ENCODE measurements around the gene CHCHD6.

The CHCHD6 gene

GRCh38 chr3:127001486-127002194, 297.6 kb downstream of the CHCHD6 start:
- Histone ChIP-seq H3K4me2 (ENCODE audit: low read depth, low read length, poor library complexity, severe bottlenecking) (no peak overlapping the region), H3K9me2 (replicated peaks; ENCODE audit: insufficient read depth, low read length) (no peaks in the 10 kb centered on the region), H3K9ac (ENCODE audit: low read length) (no peak overlapping the region), H3K27me3 (ENCODE audit: low read length) (no peaks in the 10 kb centered on the region), H3K79me2 (ENCODE audit: insufficient read depth, low read length) (no peaks in the 10 kb centered on the region), H4K20me1 (ENCODE audit: low read depth, low read length) (no peaks in the 10 kb centered on the region), H3K36me3 (ENCODE audit: low read length) (no peaks in the 10 kb centered on the region), H2AFZ (ENCODE audit: low read depth, low read length, severe bottlenecking) (no peak overlapping the region), H3K27ac (ENCODE audit: low read depth, low read length) (no peak overlapping the region), H3F3A (ENCODE audit: insufficient read depth) (no peaks in the 10 kb centered on the region), H3K9me3 (ENCODE audit: insufficient read depth, low read length) (no peaks in the 10 kb centered on the region), H3K4me3 (ENCODE audit: insufficient read depth, low read length, poor library complexity, severe bottlenecking) (no peak overlapping the region)
- TF ChIP-seq, protein P1, sequence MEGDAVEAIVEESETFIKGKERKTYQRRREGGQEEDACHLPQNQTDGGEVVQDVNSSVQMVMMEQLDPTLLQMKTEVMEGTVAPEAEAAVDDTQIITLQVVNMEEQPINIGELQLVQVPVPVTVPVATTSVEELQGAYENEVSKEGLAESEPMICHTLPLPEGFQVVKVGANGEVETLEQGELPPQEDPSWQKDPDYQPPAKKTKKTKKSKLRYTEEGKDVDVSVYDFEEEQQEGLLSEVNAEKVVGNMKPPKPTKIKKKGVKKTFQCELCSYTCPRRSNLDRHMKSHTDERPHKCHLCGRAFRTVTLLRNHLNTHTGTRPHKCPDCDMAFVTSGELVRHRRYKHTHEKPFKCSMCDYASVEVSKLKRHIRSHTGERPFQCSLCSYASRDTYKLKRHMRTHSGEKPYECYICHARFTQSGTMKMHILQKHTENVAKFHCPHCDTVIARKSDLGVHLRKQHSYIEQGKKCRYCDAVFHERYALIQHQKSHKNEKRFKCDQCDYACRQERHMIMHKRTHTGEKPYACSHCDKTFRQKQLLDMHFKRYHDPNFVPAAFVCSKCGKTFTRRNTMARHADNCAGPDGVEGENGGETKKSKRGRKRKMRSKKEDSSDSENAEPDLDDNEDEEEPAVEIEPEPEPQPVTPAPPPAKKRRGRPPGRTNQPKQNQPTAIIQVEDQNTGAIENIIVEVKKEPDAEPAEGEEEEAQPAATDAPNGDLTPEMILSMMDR (IDR thresholded peaks at IDR 0.05; ENCODE audit: insufficient read depth, low read length, poor library complexity, severe bottlenecking) = no peak
- no peak for TF ChIP-seq EZH2phosphoT487 (conservative IDR thresholded peaks at IDR 0.05; ENCODE audit: low read length)

GRCh38 chr3:127002195-127003174, 298.4 kb downstream of the CHCHD6 start:
- H3K4me2 ChIP-seq (ENCODE audit: low read depth, low read length, poor library complexity, severe bottlenecking) = no peak overlapping the region

DNA sequence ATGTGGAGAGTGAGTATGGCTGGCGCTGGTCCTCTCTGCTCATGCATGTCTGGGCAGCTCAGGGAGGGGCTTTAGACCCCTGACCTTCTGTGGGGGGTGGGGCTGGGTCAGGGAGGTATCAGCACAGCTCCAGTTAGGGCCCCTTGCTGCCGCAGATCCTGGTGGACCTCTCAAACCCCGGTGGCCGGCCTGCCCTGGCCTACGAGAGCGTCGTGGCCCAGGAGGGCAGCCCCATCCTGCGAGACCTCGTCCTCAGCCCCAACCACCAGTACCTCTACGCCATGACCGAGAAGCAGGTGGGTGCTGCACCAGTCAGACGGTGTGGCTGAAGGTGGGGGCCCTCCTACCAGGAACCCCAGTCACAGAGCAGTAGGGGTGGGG, 299.1 kb downstream of the CHCHD6 start:
- Histone ChIP-seq H2AFZ (ENCODE audit: low read depth, low read length, severe bottlenecking) (no peak overlapping the region), H3K4me2 (ENCODE audit: low read depth, low read length, poor library complexity, severe bottlenecking) (no peak overlapping the region), H3F3A (ENCODE audit: insufficient read depth) (no peaks in the 10 kb centered on the region), H3K4me3 (ENCODE audit: insufficient read depth, low read length, poor library complexity, severe bottlenecking) (no peak overlapping the region), H3K36me3 (ENCODE audit: low read length) (no peaks in the 10 kb centered on the region), H3K9me3 (ENCODE audit: insufficient read depth, low read length) (no peaks in the 10 kb centered on the region), H3K27me3 (ENCODE audit: low read length) (no peaks in the 10 kb centered on the region), H4K20me1 (ENCODE audit: low read depth, low read length) (no peaks in the 10 kb centered on the region), H3K9me2 (replicated peaks; ENCODE audit: insufficient read depth, low read length) (no peaks in the 10 kb centered on the region), H3K9ac (ENCODE audit: low read length) (no peak overlapping the region), H3K27ac (ENCODE audit: low read depth, low read length) (no peak overlapping the region), H3K79me2 (ENCODE audit: insufficient read depth, low read length) (no peaks in the 10 kb centered on the region)
- no peak for TF ChIP-seq EZH2phosphoT487 (conservative IDR thresholded peaks at IDR 0.05; ENCODE audit: low read length)
- TF ChIP-seq, protein P1 (IDR thresholded peaks at IDR 0.05; ENCODE audit: insufficient read depth, low read length, poor library complexity, severe bottlenecking) = no peak

More at GRCh38 chr3:127002195-127003174, 298.4 kb downstream of the CHCHD6 start:
- no peaks in the 10 kb centered on the region for H3K27me3 ChIP-seq (ENCODE audit: low read length)
- H3K9me3 ChIP-seq (ENCODE audit: insufficient read depth, low read length) = no peaks in the 10 kb centered on the region
- no peak overlapping the region for H2AFZ ChIP-seq (ENCODE audit: low read depth, low read length, severe bottlenecking)
- no peaks in the 10 kb centered on the region for H3K79me2 ChIP-seq (ENCODE audit: insufficient read depth, low read length)
- H3K9me2 ChIP-seq (replicated peaks; ENCODE audit: insufficient read depth, low read length) = no peaks in the 10 kb centered on the region
- no peaks in the 10 kb centered on the region for H4K20me1 ChIP-seq (ENCODE audit: low read depth, low read length)
- no peaks in the 10 kb centered on the region for H3K36me3 ChIP-seq (ENCODE audit: low read length)
- no peak for TF ChIP-seq EZH2phosphoT487 (conservative IDR thresholded peaks at IDR 0.05; ENCODE audit: low read length)
- TF ChIP-seq, protein P1 (IDR thresholded peaks at IDR 0.05; ENCODE audit: insufficient read depth, low read length, poor library complexity, severe bottlenecking) = no peak
- no peak overlapping the region for H3K9ac ChIP-seq (ENCODE audit: low read length)
- no peaks in the 10 kb centered on the region for H3F3A ChIP-seq (ENCODE audit: insufficient read depth)
- H3K4me3 ChIP-seq (ENCODE audit: insufficient read depth, low read length, poor library complexity, severe bottlenecking) = no peak overlapping the region
- no peak overlapping the region for H3K27ac ChIP-seq (ENCODE audit: low read depth, low read length)
